Erythroblast (primary cell): ENCODE data around the gene EPB41L1.

ENCODE experiments used
- GATA1 ChIP-seq: IDR thresholded peaks from 2 replicates; pipeline ENCODE4 v1.6.1; 2011; ENCODE audit warnings: low read depth, mild to moderate bottlenecking, control low read depth, low read length, moderate library complexity
- POLR2A ChIP-seq: IDR thresholded peaks from 2 replicates; pipeline ENCODE4 v1.6.1; 2011; ENCODE audit warnings: mild to moderate bottlenecking, low read length

DNA sequence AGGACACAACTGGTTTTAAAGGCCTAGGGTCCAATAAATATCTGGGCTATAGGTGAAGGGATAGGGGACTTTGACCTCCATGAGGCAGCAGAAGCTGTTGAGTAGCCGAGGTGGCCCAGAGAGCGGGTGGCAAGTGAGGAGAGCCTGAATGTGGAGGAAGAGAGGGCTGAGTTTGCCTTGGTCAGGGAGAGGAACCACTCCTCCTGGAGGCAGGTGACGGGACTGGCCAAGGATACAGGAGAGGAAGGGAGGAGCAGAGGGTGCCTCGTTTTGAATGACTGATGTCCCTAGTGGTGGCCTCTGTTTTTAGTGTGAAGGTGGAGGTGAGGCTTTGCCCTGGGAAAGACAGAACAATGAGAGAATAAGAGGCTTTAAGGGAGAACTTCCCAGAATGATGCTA is 62.7 kb downstream of the EPB41L1 start:
- no peak for TF ChIP-seq POLR2A
- no peak for TF ChIP-seq GATA1
